Breast epithelium (tissue), 4 donors: ENCODE results near the gene NDC1. TPM values are rescaled to one million over a fixed set of nuclear protein-coding genes. Genes with fewer than 3 reads are reported as not detected.

Source experiments
- DNase-seq, 2 donors: peaks; one replicate each; pipeline ENCODE4 v3.0.0-alpha.2; 2019; ENCODE audit warnings: low spot score in 2 of 2
- H3K27ac ChIP-seq, 2 donors: fragments of 200-600 bp; sonication (generic) in 1 of 2; one replicate each; pipeline ENCODE4 v1.5.1; 2016 to 2019; ENCODE audit warnings: mild to moderate bottlenecking in 1 of 2
- H3K27me3 ChIP-seq, 2 donors: fragments of 200-600 bp; sonication (generic) in 1 of 2; one replicate each; pipeline versions ENCODE4 v1.5.1 to v1.6.0; 2017 to 2019; ENCODE audit warnings: control low read depth in 1 of 2, mild to moderate bottlenecking in 1 of 2
- H3K36me3 ChIP-seq: fragments of 200-600 bp; one replicate; pipeline ENCODE4 v1.5.1; 2019
- H3K4me1 ChIP-seq, 2 donors: fragments of 200-600 bp; sonication (generic); one replicate each; pipeline ENCODE4 v1.5.1; 2016 to 2019; ENCODE audit warnings: control low read depth in 1 of 2
- H3K4me3 ChIP-seq, 3 donors: fragments of 200-600 bp; sonication (generic); 1 replicate in 2 of 3; 2 replicates in 1 of 3; pipeline ENCODE4 v1.5.1; 2016 to 2019; ENCODE audit warnings: mild to moderate bottlenecking in 3 of 3, moderate library complexity in 2 of 3
- H3K9me3 ChIP-seq, 2 donors: fragments of 200-600 bp; sonication (generic) in 1 of 2; one replicate each; pipeline ENCODE4 v1.5.1; 2016 to 2019; ENCODE audit warnings: control low read depth in 1 of 2
- POLR2A ChIP-seq: fragments of 450-650 bp; IDR thresholded peaks from one replicate; pipeline ENCODE4 v1.6.1; 2016; ENCODE audit warnings: antibody characterized with exemption, mild to moderate bottlenecking, moderate library complexity
- POLR2AphosphoS5 ChIP-seq, 3 donors: sonication (generic); formaldehyde crosslinking; IDR thresholded peaks; one replicate each; pipeline ENCODE4 v1.6.1; 2017; ENCODE audit warnings: antibody characterized with exemption in 3 of 3
- intact Hi-C: fragments of 100-400 bp; cut with DNase I; formaldehyde crosslinking; loops from one replicate; pipeline ENCODE4 v1.15.1; 2023; ENCODE audit warnings: low total_unique reads
- total RNA-seq, 3 donors: library from RNA; depleted of rRNA; stranded (reverse); fragments of >200 nt; gene quantifications; one replicate each; pipeline ENCODE4 v1.1.0, GENCODE V29; 2016
- TF ChIP-seq, protein P1 (sequence below), 3 donors: fragments of 450-650 bp; IDR thresholded peaks; one replicate each; pipeline ENCODE4 v1.5.1; 2016 to 2017; ENCODE audit warnings: antibody characterized with exemption in 3 of 3, mild to moderate bottlenecking in 3 of 3, moderate library complexity in 3 of 3

NDC1 gene
- total RNA-seq, 3 donors from 2014 or later = 10.9 to 18.4 (median 12.8) TPM

DNA sequence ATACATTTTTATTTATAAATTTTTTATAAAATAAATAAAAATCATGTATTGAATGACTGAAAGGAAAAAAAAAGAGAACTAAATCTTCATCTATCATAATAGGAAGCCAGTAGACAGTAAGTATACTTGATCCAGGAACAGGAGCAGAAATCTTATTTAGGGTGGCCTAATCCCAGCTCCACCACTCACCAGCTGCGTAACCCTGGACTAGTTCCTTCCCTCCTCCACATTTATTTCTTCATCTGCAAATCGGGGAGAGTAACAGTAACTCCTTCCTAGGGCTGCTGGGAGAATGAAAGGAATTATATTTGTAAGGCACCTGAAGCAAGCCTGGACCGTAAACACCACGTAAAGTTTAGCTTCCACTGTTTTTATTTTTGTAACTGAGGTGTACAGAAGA lies 117.0 kb downstream of the NDC1 start:
- Histone ChIP-seq H3K27ac (no peak overlapping the region), H3K27me3 (no peaks in the 10 kb centered on the region), H3K9me3 (no peaks in the 10 kb centered on the region), H3K4me3 (no peak overlapping the region), H3K4me1 (no peaks in the 10 kb centered on the region), H3K36me3 (no peaks in the 10 kb centered on the region)
- intact Hi-C loops = no loop called here
- DNase-seq = no peak
- TF ChIP-seq, protein P1, sequence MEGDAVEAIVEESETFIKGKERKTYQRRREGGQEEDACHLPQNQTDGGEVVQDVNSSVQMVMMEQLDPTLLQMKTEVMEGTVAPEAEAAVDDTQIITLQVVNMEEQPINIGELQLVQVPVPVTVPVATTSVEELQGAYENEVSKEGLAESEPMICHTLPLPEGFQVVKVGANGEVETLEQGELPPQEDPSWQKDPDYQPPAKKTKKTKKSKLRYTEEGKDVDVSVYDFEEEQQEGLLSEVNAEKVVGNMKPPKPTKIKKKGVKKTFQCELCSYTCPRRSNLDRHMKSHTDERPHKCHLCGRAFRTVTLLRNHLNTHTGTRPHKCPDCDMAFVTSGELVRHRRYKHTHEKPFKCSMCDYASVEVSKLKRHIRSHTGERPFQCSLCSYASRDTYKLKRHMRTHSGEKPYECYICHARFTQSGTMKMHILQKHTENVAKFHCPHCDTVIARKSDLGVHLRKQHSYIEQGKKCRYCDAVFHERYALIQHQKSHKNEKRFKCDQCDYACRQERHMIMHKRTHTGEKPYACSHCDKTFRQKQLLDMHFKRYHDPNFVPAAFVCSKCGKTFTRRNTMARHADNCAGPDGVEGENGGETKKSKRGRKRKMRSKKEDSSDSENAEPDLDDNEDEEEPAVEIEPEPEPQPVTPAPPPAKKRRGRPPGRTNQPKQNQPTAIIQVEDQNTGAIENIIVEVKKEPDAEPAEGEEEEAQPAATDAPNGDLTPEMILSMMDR (IDR thresholded peaks at IDR 0.05) = no peak
- TF ChIP-seq POLR2A (no peak), POLR2AphosphoS5 (IDR thresholded peaks at IDR 0.05) (no peak)

DNA sequence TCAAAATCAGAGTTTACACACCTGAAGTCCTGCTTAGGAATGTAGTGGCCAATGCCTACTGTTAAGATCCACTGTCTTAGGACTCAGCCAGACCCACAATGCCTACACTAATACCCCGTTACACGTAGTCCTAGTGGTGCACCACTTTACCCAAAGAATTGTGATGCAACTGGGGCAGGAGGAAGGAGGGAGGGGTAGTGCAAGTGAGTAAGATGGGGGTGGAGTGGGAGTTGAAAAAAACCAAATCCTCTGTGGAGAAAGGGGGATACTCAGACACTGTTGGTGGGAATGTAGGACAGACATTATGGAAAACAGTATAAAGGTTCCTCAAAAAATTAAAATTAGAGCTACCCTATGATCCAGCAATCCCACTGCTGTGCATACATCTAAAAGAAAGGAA lies 118.6 kb downstream of the NDC1 start:
- intact Hi-C loops = no loop called here
- H3K27ac ChIP-seq = no peak overlapping the region
- no peaks in the 10 kb centered on the region for H3K36me3 ChIP-seq
- TF ChIP-seq, protein P1 (IDR thresholded peaks at IDR 0.05) = no peak
- TF ChIP-seq POLR2A = no peak
- no peak for TF ChIP-seq POLR2AphosphoS5 (IDR thresholded peaks at IDR 0.05)
- no peak for DNase-seq
- H3K4me1 ChIP-seq = no peaks in the 10 kb centered on the region
- no peaks in the 10 kb centered on the region for H3K27me3 ChIP-seq
- H3K9me3 ChIP-seq = no peaks in the 10 kb centered on the region
- H3K4me3 ChIP-seq = no peak overlapping the region

DNA sequence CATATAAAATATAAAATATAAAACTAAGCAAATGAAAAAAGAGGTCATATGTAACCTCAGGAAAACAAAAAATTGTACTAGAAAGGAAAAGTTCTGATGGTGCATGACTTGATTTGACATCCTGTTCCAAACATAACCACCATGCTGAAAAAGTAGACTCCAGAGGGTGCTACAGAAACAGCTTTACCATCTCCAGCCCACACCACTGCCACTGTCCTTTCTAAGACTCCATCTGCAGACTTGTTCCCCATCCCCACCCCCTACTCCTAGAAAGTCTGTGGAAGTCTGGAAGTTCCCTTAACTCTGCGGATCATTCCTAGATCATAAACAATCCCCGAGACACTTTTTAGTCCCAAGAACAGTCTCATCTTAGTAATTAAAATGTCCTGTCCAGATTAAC lies 119.7 kb downstream of the NDC1 start:
- H3K9me3 ChIP-seq = no peaks in the 10 kb centered on the region
- intact Hi-C loops = no loop called here
- no peak for DNase-seq
- no peak overlapping the region for H3K27ac ChIP-seq
- no peaks in the 10 kb centered on the region for H3K27me3 ChIP-seq
- no peaks in the 10 kb centered on the region for H3K36me3 ChIP-seq
- H3K4me1 ChIP-seq = no peaks in the 10 kb centered on the region
- no peak overlapping the region for H3K4me3 ChIP-seq
- no peak for TF ChIP-seq POLR2A
- no peak for TF ChIP-seq POLR2AphosphoS5 (IDR thresholded peaks at IDR 0.05)
- TF ChIP-seq, protein P1 (IDR thresholded peaks at IDR 0.05) = no peak

DNA sequence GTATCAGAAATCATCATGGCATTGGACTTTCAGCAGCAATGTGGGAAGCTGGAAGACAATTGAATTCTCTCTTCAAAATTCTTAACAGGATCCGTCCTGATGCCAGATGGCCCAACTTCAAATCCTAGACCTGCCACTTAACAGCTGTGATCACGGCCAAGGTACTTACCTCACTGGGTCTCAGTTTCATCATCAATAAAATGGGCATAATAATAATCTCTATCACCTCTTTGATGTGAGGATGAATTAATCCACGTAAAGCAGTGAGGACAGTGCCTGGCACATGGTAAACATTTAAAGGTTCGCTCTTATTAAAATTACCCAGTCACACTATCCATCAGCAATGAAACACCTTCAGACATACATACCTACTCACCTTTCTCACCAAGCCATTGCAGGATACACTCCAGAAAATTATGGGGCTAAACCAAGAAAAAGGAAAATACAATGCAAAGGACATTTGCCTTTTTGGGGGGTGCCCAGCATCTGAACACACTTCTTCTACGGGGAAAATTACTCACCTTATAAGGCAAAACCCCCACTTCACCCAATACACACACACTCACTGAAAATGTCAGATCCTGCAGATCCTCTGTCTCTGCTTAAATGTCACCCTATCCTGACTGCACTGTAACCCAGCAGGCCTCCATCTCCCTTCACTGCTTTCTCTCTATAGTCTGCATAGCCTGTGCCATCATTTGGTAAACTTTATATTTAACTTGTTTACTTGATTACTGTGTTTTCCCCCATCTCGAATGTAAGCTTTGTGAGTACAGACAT lies 120.9 kb downstream of the NDC1 start:
- no peaks in the 10 kb centered on the region for H3K36me3 ChIP-seq
- no peak for TF ChIP-seq POLR2A
- TF ChIP-seq POLR2AphosphoS5 (IDR thresholded peaks at IDR 0.05) = no peak
- no peaks in the 10 kb centered on the region for H3K4me1 ChIP-seq
- H3K4me3 ChIP-seq = no peak overlapping the region
- H3K27ac ChIP-seq = no peak overlapping the region
- no peak for DNase-seq
- intact Hi-C loops = no loop called here
- no peaks in the 10 kb centered on the region for H3K9me3 ChIP-seq
- no peaks in the 10 kb centered on the region for H3K27me3 ChIP-seq

DNA sequence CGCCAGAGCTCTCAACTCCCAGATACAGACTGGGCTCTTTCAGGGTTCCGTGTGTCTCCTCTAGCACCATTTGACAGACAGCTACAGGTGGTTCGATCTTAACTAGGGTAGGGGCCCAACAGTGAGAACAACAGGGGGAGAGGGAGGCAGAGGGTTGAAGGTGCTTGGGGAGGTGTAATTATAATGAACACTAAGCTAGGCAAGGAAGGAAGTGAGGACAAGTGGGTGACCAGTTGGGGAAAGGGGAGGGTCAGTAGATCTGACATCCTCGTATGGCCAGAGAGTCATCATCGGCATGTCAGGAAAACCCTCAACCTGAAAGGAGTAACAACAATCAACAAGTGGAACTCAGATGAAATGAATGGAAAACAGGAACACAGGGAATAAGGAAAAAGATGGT lies 121.9 kb downstream of the NDC1 start:
- intact Hi-C loops = no loop called here
- no peak for DNase-seq

More for the DNA sequence above, 121.9 kb downstream of the NDC1 start:
- Histone ChIP-seq H3K27me3 (no peaks in the 10 kb centered on the region), H3K36me3 (no peaks in the 10 kb centered on the region), H3K9me3 (no peaks in the 10 kb centered on the region), H3K4me3 (no peak overlapping the region), H3K27ac (no peak overlapping the region), H3K4me1 (no peaks in the 10 kb centered on the region)
- TF ChIP-seq POLR2AphosphoS5 (IDR thresholded peaks at IDR 0.05) = no peak
- TF ChIP-seq, protein P1 (IDR thresholded peaks at IDR 0.05) = no peak
- TF ChIP-seq POLR2A = no peak
